NCI-H1694 (cell line): ENCODE measurements around the gene KREMEN1.

Experiments used
- DNase-seq: peaks from one replicate; lab custom pipeline; 2025; lab: John Stamatoyannopoulos, UW

KREMEN1 gene

GRCh38 chr22:29128891-29129807 is 56.3 kb downstream of the KREMEN1 start:
- peak; percentile 37 for DNase-seq

- no peak for DNase-seq
Observed at GRCh38 chr22:29129808-29130140, 56.9 kb downstream of the KREMEN1 start.

- DNase-seq: no peak
Observed at GRCh38 chr22:29130476-29130875, 57.6 kb downstream of the KREMEN1 start.

- DNase-seq: no peak
Observed at GRCh38 chr22:29133603-29134133, 60.8 kb downstream of the KREMEN1 start.

GRCh38 chr22:29134448-29134847 is 61.6 kb downstream of the KREMEN1 start:
- no peak for DNase-seq

- DNase-seq: peak; percentile 31
Observed at GRCh38 chr22:29136782-29137700, 64.2 kb downstream of the KREMEN1 start.

GRCh38 chr22:29138556-29139305 is 65.9 kb downstream of the KREMEN1 start:
- no peak for DNase-seq

- DNase-seq: no peak
Observed at GRCh38 chr22:29139965-29140782, 67.3 kb downstream of the KREMEN1 start.

- DNase-seq: no peak
Observed at GRCh38 chr22:29141078-29141688, 68.3 kb downstream of the KREMEN1 start.

GRCh38 chr22:29142116-29142515 is 69.3 kb downstream of the KREMEN1 start:
- no peak for DNase-seq

- DNase-seq: peak; percentile 69
Observed at GRCh38 chr22:29143941-29144785, 71.3 kb downstream of the KREMEN1 start.

GRCh38 chr22:29144786-29145160 is 71.9 kb downstream of the KREMEN1 start:
- DNase-seq: no peak

- DNase-seq: no peak
Observed at GRCh38 chr22:29145321-29146072, 72.7 kb downstream of the KREMEN1 start.

- no peak for DNase-seq
Observed at GRCh38 chr22:29146091-29146560, 73.3 kb downstream of the KREMEN1 start.

GRCh38 chr22:29146771-29147170 is 73.9 kb downstream of the KREMEN1 start:
- DNase-seq: no peak

- no peak for DNase-seq
Observed at GRCh38 chr22:29147331-29147899, 74.6 kb downstream of the KREMEN1 start.

- DNase-seq: no peak
Observed at GRCh38 chr22:29148036-29148435, 75.2 kb downstream of the KREMEN1 start.

- no peak for DNase-seq
Observed at GRCh38 chr22:29148826-29149225, 76.0 kb downstream of the KREMEN1 start.
